ENCODE results near the gene ARMH2. TPM values are rescaled to one million over a fixed set of nuclear protein-coding genes. Genes with fewer than 3 reads are reported as not detected.

The ARMH2 gene
- polyA plus RNA-seq, 3 donors: 0.34 to 0.71 TPM; not detected in 1

DNA sequence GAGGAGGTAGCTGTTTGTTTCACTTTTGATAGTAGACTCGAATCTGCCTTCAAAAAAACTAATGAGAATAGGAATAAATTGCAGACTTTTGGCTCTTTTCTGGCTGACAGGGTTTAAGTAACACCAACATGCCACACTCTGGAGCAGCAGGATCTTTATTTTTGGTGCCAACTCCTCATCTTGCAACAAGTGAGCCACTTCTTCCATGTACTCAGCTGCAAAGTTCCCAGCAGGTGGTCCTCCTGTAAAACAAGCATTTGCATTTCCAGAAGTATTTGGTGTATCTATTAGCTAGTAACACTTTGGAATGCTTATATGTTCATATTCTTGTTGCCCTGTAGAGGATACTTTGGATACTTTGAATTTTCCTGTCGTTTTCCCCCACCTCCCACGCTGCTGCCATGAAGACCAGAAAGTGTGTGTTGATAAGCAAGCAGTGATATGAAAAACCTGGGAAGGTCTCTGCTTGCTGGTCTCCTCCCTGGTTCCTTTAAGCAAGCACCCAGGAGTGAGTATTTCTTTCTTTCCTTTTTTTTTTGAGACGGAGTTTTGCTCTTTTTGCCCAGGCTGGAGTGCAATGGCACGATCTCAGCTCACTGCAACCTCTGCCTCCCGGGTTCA lies 1.0 kb downstream of the ARMH2 start:
- H3K9me3 ChIP-seq (replicated peaks in 1 of 2; ENCODE audit: control insufficient read depth in 1 of 2, insufficient read depth in 1 of 2, low read length in 2 of 2): no peaks in the 10 kb centered on the region
- no peak overlapping the region for H3K4me3 ChIP-seq (replicated peaks in 1 of 3; ENCODE audit: low read depth in 2 of 3, low read length in 3 of 3)
- Mint-ChIP-seq H3K36me3 (peaks cover 14 to 28% of the 10 kb centered on the region in 2 donors), H3K9me3 (no peaks in the 10 kb centered on the region), H3K27ac (peak overlapping the region in 1 of 7 donors; percentile 22), H3K27me3 (ENCODE audit: low read depth in 3 of 3) (peaks cover 0 to 3% (median 0%) of the 10 kb centered on the region in 3 donors), H3K4me1 (no peaks in the 10 kb centered on the region), H3K4me3 (no peak overlapping the region)
- intact Hi-C loops (cut with micrococcal nuclease): no loop called here
- H3K27me3 ChIP-seq (ENCODE audit: control insufficient read depth in 2 of 2, insufficient read depth in 2 of 2, low read length in 2 of 2): no peaks in the 10 kb centered on the region
- H4K20me1 ChIP-seq (ENCODE audit: insufficient read depth, low read length): peaks cover 8% of the 10 kb centered on the region
- TF ChIP-seq, protein P1, sequence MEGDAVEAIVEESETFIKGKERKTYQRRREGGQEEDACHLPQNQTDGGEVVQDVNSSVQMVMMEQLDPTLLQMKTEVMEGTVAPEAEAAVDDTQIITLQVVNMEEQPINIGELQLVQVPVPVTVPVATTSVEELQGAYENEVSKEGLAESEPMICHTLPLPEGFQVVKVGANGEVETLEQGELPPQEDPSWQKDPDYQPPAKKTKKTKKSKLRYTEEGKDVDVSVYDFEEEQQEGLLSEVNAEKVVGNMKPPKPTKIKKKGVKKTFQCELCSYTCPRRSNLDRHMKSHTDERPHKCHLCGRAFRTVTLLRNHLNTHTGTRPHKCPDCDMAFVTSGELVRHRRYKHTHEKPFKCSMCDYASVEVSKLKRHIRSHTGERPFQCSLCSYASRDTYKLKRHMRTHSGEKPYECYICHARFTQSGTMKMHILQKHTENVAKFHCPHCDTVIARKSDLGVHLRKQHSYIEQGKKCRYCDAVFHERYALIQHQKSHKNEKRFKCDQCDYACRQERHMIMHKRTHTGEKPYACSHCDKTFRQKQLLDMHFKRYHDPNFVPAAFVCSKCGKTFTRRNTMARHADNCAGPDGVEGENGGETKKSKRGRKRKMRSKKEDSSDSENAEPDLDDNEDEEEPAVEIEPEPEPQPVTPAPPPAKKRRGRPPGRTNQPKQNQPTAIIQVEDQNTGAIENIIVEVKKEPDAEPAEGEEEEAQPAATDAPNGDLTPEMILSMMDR (IDR thresholded peaks at IDR 0.05): no peak
- H3K27ac ChIP-seq (ENCODE audit: low read depth in 1 of 2, low read length in 2 of 2): no peak overlapping the region
- no peak for DNase-seq
- H3K4me2 ChIP-seq (replicated peaks; ENCODE audit: extremely low read depth, low read length, poor library complexity, severe bottlenecking): no peak overlapping the region
- H3K79me2 ChIP-seq (ENCODE audit: insufficient read depth, low read length): no peaks in the 10 kb centered on the region
- no peaks in the 10 kb centered on the region for H3K4me1 ChIP-seq (ENCODE audit: control insufficient read depth in 1 of 2, insufficient read depth in 2 of 2, low read length in 2 of 2)
- H3K36me3 ChIP-seq (replicated peaks in 1 of 2; ENCODE audit: control insufficient read depth in 1 of 2, insufficient read depth in 2 of 2, low read length in 2 of 2): peaks cover 10 to 12% of the 10 kb centered on the region in 2 donors
- H2AFZ ChIP-seq (ENCODE audit: insufficient read depth, low read depth, low read length, poor library complexity, severe bottlenecking): no peak overlapping the region
- 60% methylated on average over 1 of the region's 6 CpGs for WGBS (ENCODE audit: insufficient coverage)
- H3K9ac ChIP-seq (ENCODE audit: insufficient read depth, low read length, poor library complexity, severe bottlenecking): no peak overlapping the region

DNA sequence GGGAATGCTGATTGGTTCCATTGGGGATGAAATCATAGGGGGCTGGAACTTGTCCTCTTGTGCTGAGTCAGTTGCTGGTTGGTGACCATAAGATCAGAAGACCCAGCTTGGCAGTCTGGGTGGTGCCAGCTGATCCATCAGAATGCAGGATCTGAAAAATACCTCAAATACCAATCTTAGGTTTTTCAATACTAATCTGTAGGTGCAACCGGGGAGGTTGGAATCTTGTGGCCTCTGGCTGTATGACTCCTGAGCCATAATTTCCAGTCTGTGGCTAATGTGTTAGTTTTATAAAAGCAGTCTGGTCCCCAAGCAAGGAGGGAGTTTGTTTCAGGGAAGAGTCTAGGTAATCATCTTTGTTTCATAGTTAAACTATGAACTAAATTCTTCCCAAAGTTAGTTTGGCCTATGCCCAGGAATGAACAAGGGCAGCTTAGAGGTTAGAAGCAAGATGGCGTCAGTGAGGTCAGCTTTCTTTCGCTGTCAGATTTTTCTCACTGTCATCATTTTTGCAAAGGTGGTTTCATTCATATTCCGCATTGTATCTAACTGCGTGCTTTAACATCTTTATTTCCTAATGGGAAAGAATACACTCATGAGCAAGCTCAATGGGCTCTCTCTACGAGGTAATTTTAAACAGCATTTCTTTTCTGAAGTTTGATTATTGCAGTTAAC lies 2.0 kb downstream of the ARMH2 start:
- Histone ChIP-seq H4K20me1 (ENCODE audit: insufficient read depth, low read length) (no peaks in the 10 kb centered on the region), H2AFZ (ENCODE audit: insufficient read depth, low read depth, low read length, poor library complexity, severe bottlenecking) (no peak overlapping the region), H3K4me2 (replicated peaks; ENCODE audit: extremely low read depth, low read length, poor library complexity, severe bottlenecking) (no peak overlapping the region), H3K27ac (ENCODE audit: low read depth in 1 of 2, low read length in 2 of 2) (no peak overlapping the region), H3K79me2 (ENCODE audit: insufficient read depth, low read length) (no peaks in the 10 kb centered on the region), H3K9ac (ENCODE audit: insufficient read depth, low read length, poor library complexity, severe bottlenecking) (no peak overlapping the region), H3K4me3 (replicated peaks in 1 of 3; ENCODE audit: low read depth in 2 of 3, low read length in 3 of 3) (no peak overlapping the region), H3K27me3 (ENCODE audit: control insufficient read depth in 2 of 2, insufficient read depth in 2 of 2, low read length in 2 of 2) (no peaks in the 10 kb centered on the region), H3K36me3 (replicated peaks in 1 of 2; ENCODE audit: control insufficient read depth in 1 of 2, insufficient read depth in 2 of 2, low read length in 2 of 2) (peaks cover 3% of the 10 kb centered on the region in 2 donors), H3K9me3 (replicated peaks in 1 of 2; ENCODE audit: control insufficient read depth in 1 of 2, insufficient read depth in 1 of 2, low read length in 2 of 2) (no peaks in the 10 kb centered on the region), H3K4me1 (ENCODE audit: control insufficient read depth in 1 of 2, insufficient read depth in 2 of 2, low read length in 2 of 2) (no peaks in the 10 kb centered on the region)
- H3K9me3 Mint-ChIP-seq: no peaks in the 10 kb centered on the region
- peaks cover 8 to 21% of the 10 kb centered on the region in 2 donors for H3K36me3 Mint-ChIP-seq
- peaks cover 0 to 3% (median 0%) of the 10 kb centered on the region in 3 donors for H3K27me3 Mint-ChIP-seq (ENCODE audit: low read depth in 3 of 3)
- H3K4me3 Mint-ChIP-seq: no peak overlapping the region
- peak overlapping the region in 1 of 7 donors; percentile 60 for H3K27ac Mint-ChIP-seq
- intact Hi-C loops (cut with micrococcal nuclease): no loop called here
- TF ChIP-seq, protein P1 (IDR thresholded peaks at IDR 0.05): no peak
- no peaks in the 10 kb centered on the region for H3K4me1 Mint-ChIP-seq
- WGBS (ENCODE audit: insufficient coverage): no CpG with 5 or more reads among the region's 6 CpGs
- DNase-seq: no peak

Data from CD14-positive monocyte (primary cell).